Amygdala (tissue), 56 donors: ENCODE results near the gene ANO9.

Experiments used
- DNase-seq, 56 donors: peaks; one replicate each; lab custom pipeline; 2025; lab: John Stamatoyannopoulos, UW

The ANO9 gene

DNA sequence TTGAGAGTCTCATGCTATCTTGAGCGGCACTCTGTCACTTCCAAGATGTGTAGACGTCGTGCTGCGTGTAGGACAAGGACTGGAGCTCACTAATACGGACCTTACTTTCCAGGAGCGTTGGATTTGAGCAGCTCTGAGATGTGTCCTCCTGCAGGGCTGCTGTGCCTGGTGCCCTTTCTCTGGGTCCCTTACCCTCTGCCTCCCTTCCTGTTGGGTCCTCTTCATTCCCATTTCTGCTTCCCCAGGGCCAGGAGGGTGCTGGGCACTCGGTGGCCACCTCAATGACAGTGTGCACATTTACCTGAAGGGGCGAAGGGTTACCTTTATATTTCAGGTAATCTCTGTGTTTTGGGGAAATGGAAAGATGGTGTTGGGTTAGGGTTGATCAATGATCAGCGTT, 12.2 kb upstream of the ANO9 start:
- no peak for DNase-seq

DNA sequence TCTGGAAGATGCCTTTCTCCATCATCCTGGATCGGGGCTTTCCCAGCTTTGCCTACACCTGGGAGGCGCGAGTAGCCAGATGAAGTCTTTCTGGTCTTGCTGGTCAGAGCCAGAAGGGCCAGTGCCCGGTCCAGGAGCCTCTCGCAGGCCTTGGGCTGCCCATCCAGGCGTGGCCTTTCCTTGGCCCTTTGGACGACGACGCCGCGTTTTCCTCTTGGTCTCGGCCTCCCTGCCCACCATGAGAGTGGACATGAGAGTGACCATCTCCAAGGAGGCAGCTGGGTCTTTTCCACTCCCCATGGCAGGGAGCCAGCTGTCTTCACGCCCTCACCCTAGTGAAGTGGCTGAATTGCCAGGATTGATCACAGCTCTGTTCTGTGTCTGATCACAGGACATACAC, 11.8 kb upstream of the ANO9 start:
- DNase-seq, result no peak

DNA sequence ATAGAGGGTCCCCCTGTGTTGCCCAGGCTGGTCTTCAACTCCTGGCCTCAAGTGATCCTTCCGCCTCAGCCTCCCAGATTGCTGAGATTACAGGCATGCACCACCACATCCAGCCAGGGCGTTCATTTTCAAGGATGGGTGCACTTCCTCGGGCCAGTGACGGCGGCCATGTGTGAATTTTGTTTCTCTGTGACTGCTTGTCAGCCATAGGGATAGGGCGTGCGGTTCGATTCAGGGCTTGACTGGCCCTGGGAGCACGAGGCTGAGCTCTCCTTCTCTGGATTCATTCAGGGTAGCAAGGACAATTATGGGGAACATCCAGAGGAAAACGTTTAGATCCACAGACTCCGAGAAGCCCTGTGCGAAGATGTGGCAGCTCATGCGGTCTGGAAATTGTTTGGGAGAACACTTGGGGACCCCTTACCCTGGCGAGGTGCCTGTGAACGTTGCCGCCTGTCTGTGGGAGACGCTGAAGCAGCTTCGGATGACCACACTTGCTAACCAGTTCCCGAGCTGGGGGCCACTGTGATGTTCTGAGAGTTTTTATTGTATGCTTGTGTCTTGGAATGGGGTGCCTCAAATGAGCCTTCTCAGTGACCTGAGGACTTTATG, 11.2 kb upstream of the ANO9 start:
- no peak for DNase-seq

DNA sequence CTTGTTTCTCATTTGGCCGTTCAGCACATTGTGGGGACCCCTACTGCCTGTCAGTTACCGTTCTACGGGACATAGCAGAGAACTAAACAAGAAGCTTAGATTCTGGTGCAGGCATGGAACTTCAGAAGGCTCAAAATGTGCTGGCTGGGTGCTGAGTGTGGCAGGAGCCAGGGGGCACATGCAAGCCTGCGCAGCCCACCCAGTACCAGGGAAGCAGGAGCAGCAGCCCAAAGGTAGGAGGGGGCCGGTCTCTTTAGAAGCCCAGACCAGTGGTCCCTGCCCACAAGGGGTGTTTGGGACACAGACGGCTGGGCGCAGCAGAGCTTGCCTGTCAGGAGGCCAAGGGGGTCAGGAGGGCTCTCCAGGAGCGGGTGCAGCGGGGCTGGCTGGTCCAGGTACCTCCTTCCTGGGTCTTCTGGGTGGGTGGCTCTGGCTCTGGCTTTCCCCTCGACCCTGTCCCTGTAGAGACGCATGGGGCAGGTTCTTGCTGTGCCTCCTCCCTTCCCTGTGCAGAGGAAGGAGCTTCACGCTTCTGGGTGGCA, 10.5 kb upstream of the ANO9 start:
- no peak for DNase-seq

- DNase-seq, result no peak
Observed at GRCh38 chr11:451738-452137, 9.9 kb upstream of the ANO9 start.

DNA sequence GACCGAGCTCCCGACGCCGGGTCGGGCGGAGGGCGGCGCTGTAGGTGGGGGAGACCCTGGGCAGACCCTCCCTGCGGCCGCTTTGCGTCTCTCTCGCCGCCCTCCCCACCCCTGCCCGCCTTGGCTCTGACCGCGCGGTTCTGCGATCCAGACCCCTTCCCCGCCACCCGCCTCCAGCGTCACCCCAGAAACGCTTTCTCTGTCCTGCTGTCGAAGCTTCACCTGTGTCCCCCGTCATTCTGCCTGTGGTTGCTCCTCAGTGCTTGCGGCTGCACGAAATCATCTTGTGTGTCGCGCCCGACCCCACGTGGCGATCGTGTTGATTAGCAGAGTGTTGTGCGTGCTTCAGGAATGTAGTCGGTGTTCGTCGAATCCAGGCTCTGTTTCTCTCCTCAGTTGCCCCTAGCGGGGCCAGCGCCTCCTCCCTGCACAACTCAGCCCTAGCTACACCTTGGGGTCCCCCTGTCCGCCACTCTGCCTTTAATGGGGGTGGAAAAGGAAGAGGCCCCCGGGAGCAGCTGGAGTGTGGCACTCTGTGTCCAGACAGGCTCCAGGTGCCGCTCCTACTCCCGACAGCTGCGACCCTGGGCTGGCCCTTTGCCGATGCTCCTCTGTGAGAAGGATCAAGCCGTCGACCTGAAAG, 9.1 kb upstream of the ANO9 start:
- peak in 40 of 56 donors; percentile 14 to 74 (median 48) for DNase-seq

GRCh38 chr11:449889-450808, 8.3 kb upstream of the ANO9 start, which contains the start of gene PTDSS2:
TSS of gene PTDSS2 (plus strand) at chr11:450279. CDS start at chr11:450456, 177 bp downstream.
- DNase-seq, result peak; percentile 49 to 97 (median 92)

DNA sequence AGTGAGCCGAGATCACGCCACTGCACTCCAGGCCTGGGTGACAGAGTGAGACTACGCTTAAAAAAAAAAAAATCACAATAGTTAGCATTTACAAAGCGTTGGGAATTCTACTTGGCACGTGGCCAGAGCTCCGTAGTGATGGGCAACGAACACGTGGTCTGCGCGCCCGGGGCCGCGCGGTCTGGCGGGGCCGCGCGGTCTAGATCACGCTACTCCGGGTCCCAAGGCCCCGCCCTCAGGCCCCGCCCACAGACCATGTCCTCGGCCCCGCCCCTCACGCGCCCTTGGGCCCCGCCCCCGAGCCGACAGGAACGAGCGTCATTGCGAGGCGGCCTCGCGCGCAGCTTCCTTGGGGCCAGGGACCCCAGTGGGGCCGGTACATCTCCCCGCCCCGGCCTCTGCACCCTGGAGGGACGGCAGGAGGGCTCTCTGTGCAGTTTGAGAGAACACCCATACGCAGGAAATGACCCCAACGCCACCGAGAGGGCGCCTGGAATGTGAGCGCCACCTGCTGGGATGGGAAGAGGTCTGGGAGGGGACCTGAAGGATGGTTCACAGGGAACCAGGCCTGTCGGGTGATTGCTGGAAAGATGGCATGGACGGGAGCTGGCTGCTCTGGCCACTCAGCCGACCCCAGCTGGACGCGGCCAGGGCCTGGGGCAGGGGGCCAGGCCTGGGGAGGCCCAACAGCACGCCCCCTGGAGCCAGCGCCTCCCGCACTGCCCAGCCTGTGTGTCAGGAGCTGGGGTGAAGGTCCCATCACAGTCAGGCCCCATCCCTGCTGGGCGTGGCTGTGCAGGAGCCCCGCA, 6.3 kb upstream of the ANO9 start:
- DNase-seq, result peak; percentile 49 to 97 (median 86)

GRCh38 chr11:446891-447290, 5.1 kb upstream of the ANO9 start:
- no peak for DNase-seq

DNA sequence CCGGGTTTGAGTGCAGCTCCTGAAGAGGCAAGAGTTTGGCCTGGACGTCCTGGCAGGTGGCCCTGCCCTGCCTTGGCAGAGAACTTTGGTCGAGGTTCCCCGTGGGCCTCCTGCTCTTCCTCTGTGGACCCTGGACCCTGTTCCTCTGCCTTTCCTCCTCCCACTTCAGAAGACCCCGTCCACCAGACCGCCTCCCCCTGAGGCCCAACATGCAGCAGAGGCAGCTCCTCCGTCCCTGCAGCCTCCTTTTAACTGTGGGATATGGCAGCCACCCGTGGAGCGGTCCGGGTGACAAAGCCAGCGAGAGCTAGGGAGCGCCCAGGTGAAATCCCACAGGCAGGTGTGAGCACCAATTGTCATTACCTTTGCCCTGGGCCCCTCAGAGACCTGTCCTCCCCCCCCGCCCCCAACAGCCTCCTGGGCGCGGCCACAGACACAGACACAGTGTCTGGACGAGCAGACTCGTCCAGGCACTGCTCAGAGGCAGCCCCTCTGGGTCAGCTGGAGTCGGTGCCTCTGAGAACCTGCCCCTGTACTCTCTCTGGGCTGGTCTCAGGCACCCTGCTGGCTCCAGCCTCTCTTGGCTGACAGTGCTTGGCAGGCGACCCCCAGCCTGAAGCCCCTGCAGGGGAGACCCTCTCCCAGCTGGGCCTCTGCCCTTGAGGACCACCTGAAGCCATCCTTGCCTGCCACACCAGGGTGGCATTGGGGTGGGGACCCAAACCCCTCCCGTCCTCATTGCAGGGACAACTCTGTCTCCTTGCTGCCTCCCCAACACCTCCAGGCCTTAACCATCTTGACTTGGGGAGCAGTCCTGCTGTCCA, 4.2 kb upstream of the ANO9 start:
- DNase-seq, result no peak

GRCh38 chr11:444396-445144, 2.8 kb upstream of the ANO9 start:
- DNase-seq, result no peak

GRCh38 chr11:443542-444199, 1.9 kb upstream of the ANO9 start:
- DNase-seq, result no peak

DNA sequence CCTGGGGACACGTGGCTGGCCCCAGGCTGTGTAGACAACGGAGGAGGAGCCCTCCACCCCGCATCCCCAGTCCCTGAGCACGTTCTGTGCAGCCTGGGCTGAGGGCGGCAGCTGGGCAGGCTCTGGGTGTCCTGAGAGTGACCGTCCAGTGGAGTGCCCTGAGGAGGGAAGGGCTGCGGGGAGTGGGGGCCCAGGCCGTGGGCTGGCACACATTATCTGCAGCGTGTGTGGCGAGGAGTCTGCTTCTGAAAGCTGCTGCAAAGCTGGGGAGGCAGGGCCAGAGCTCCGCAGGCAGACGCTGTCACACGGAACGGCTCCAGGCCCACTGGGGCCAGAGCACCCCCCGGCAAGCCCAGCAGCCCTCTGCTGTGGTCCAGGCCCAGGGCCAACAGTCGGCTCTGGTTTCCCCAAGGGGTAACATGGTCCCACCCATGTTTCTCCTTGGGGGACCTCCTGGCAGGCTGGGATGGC, 835 bp upstream of the ANO9 start:
- DNase-seq, result no peak

GRCh38 chr11:441043-441417, 781 bp downstream of the ANO9 start:
- DNase-seq, result no peak

GRCh38 chr11:440065-441042, 1.5 kb downstream of the ANO9 start:
- no peak for DNase-seq

DNA sequence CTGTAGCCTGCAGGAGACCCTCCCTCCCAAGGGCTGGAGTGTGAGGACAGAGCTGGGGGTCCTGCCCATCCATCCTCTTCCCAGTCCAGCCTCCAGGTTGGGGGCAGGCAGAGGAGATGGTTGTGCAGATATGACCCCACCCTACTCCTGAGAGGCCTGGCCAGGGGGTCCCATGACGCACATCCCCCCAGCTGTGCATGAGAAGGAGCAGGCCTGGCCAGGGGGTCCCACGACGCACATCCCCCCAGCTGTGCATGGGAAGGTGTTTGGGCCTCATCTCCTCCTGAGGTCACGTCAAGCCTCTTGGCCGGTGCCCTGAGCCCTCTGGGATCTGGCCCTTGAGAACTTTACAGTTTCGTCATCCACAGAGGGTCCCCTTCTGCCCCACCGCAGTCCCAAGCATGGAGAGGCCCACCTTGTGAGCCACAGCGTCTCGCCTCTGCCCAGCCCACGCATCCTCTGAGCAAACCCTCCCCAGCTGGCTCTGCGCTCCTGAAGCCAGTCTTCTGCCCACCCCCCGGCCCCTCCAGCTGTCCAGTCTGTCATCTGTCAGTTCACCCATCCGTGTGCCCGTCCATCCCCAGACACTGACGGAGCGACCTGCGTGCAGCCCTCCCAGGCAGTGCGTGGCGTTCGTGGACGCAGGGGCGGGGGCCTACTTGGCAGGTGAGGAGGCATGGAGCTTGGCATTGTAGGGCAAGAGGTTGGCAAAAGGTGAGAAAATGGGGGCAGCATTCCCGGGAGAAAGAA, 2.3 kb downstream of the ANO9 start:
- no peak for DNase-seq
